ENCODE measurements around the gene SPSB1.

- no peak for TF ChIP-seq CTCF (IDR thresholded peaks at IDR 0.05)
- no peak for TF ChIP-seq POLR2A (IDR thresholded peaks at IDR 0.05)
Measured at GRCh38 chr1:9410737-9411297, 118.1 kb downstream of the SPSB1 start.

All from Peyer's patch (tissue), 4 donors.